HCT116 (cell line): ENCODE measurements around the gene TTC9.

ENCODE experiments used
- CEBPB ChIP-seq: IDR thresholded peaks from 2 replicates; pipeline ENCODE4 v1.6.1; 2012; ENCODE audit warnings: low read depth
- JUND ChIP-seq: IDR thresholded peaks from 2 replicates; pipeline ENCODE4 v1.6.1; 2012
- POLR2A ChIP-seq: IDR thresholded peaks from 2 replicates; pipeline ENCODE4 v1.7.0; 2011; ENCODE audit warnings: borderline replicate concordance; ENCODE audit not compliant: insufficient read depth, insufficient read length; ENCODE audit errors: extremely low read depth
- POLR2AphosphoS5 ChIP-seq: IDR thresholded peaks from 2 replicates; pipeline ENCODE4 v1.6.1; 2011; ENCODE audit warnings: mild to moderate bottlenecking, low read depth, low read length, moderate library complexity
- TCF7L2 ChIP-seq: IDR thresholded peaks from 2 replicates; pipeline ENCODE4 v1.7.0; 2011; ENCODE audit warnings: borderline replicate concordance, inconsistent platforms; ENCODE audit not compliant: insufficient read depth, insufficient read length; ENCODE audit errors: extremely low read depth

DNA sequence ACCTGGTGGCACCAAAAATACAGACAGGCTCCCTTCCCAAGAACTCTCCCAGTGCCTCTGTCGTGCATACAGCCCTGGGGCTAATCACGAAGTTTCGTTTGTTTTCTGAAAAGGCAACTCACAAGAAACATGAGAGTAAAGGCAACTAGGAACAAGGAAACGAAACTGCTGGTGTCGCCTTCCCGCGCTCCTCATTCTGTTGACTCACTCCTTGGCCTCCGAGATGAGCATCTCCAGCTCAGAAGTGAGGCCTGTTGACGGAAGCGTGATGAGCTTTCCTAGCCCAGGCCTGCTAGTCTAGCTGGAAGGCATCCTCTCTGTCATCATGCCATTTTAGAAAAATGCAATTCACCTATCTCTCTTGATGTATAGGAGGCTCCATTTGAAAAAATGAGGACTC, 50.5 kb downstream of the TTC9 start:
- TF ChIP-seq TCF7L2 (no peak), JUND (no peak), CEBPB (no peak), POLR2A (no peak), POLR2AphosphoS5 (no peak)
